Mesodermal cell (in vitro differentiated cells): Measurements from ENCODE around the gene HECA.
"Not testable (repeated sequence)": the region's sequence is repeated elsewhere in the genome, so short reads cannot be mapped to it uniquely, and the experiment has no call there.

Source experiments
- H3K27ac ChIP-seq: 2 replicates; pipeline ENCODE4 v1.7.0; 2013; ENCODE audit warnings: mild to moderate bottlenecking, low read depth, low read length, moderate library complexity; ENCODE audit not compliant: severe bottlenecking
- H3K36me3 ChIP-seq: 2 replicates; pipeline ENCODE4 v1.7.1; 2013; ENCODE audit warnings: mild to moderate bottlenecking, low read length, moderate library complexity; ENCODE audit not compliant: control insufficient read depth, insufficient read depth
- H3K4me1 ChIP-seq: one replicate; pipeline ENCODE4 v1.7.1; 2013; ENCODE audit warnings: mild to moderate bottlenecking, low read length; ENCODE audit not compliant: insufficient read depth, control insufficient read depth, poor library complexity, severe bottlenecking
- H3K4me3 ChIP-seq: 2 replicates; pipeline ENCODE4 v1.7.0; 2013; ENCODE audit warnings: low read length, control low read depth, mild to moderate bottlenecking; ENCODE audit not compliant: insufficient read depth, poor library complexity, severe bottlenecking; ENCODE audit errors: extremely low read depth
- H3K9me3 ChIP-seq: 2 replicates; pipeline ENCODE4 v1.7.1; 2013; ENCODE audit warnings: mild to moderate bottlenecking, low read length, moderate library complexity; ENCODE audit not compliant: control insufficient read depth
- WGBS, 2 experiments: methylation state at CpG; one replicate each; pipeline ENCODE4 v1.1.5; 2013; ENCODE audit warnings: missing lambda C conversion rate in 2 of 2; ENCODE audit not compliant: insufficient coverage in 2 of 2; 5-methylcytosine and 5-hydroxymethylcytosine counted together

Gene HECA

DNA sequence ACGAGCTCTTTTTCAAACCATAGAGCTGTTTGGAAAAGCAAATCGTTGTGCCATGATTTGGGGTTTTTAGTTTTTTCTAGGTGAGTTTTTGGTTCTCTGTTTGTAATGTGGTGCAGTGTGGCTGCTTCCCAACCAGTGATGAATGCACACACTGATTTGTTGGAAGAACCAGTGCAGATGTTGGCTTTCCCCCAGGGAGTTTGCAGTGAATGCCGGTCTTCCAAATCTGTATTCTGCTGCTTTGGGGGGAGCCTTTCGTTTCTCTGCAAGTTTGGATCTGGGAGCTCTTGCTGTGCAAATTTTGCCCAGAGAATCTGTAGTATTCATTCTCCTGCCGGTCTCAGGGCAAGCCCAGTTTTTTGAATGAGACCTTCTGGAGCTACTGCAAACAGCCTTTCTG lies 14.5 kb downstream of the HECA start:
- Histone ChIP-seq H3K9me3 (no peaks in the 10 kb centered on the region), H3K27ac (no peak overlapping the region), H3K4me1 (peaks cover 21% of the 10 kb centered on the region), H3K36me3 (no peaks in the 10 kb centered on the region), H3K4me3 (no peak overlapping the region)
- WGBS, 2 experiments = 81 to 86% methylated on average over 4 to 5 of the region's 5 CpGs

DNA sequence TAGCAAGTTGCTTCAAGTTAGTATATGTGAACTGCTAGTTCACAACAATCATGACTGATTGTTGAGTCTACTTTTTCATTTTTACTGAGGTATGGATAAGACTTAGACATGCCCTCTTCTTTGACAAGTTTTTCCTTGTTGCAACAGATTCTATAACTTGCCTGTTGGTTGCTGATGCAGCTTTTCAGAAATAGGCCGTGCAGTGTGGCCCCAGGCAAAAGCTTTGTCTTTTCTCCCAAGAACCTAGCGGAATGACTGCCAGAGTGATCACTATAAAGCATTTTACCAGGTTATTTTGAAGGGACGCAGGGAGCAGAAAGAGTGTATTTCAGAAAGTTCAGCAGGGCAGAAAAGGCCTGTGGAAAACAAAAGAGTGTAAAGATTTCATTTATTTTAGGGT lies 16.0 kb downstream of the HECA start:
- H3K4me3 ChIP-seq = no peak overlapping the region
- peak overlapping the region; percentile 12 for H3K27ac ChIP-seq
- WGBS, 2 experiments = 74 to 78% methylated on average over 3 of the region's 3 CpGs

DNA sequence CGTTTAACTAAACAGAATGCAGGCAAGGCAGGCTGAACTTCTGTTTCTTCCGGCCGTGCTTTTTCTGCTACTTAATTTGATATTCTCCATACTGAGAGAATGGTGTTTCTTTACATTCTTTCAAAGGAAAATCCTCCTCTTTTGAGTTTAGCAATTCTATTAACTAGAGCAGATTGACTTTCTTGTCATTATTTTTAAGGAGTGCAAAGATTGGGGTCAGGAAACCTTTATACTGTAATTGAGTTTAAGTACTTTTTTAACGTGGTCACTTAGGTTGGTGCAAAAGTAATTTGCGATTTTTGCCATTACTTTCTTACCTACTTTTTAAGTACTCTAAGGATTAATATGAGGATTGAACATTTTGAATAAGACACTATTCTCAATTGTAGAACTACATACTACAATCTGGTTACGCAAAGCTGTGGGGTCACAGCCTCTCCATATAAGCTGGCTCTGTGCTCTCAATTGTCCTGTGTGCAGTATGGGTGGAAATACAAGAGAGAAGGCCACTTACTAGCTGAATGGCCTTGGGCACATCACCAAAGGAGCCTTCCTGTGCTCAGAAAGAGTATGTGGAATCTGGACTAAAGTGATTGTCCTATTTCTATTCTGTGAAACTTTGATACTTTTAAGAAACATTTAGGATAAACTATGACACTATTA lies 16.7 kb downstream of the HECA start:
- Histone ChIP-seq H3K36me3 (no peaks in the 10 kb centered on the region), H3K4me3 (no peak overlapping the region), H3K27ac (no peak overlapping the region), H3K9me3 (no peaks in the 10 kb centered on the region), H3K4me1 (peaks cover 12% of the 10 kb centered on the region)
- WGBS, 2 experiments = no CpG with 5 or more reads among the region's 6 CpGs

More for the DNA sequence above, 16.0 kb downstream of the HECA start:
- Histone ChIP-seq H3K4me1 (peaks cover 15% of the 10 kb centered on the region), H3K36me3 (no peaks in the 10 kb centered on the region), H3K9me3 (no peaks in the 10 kb centered on the region)

DNA sequence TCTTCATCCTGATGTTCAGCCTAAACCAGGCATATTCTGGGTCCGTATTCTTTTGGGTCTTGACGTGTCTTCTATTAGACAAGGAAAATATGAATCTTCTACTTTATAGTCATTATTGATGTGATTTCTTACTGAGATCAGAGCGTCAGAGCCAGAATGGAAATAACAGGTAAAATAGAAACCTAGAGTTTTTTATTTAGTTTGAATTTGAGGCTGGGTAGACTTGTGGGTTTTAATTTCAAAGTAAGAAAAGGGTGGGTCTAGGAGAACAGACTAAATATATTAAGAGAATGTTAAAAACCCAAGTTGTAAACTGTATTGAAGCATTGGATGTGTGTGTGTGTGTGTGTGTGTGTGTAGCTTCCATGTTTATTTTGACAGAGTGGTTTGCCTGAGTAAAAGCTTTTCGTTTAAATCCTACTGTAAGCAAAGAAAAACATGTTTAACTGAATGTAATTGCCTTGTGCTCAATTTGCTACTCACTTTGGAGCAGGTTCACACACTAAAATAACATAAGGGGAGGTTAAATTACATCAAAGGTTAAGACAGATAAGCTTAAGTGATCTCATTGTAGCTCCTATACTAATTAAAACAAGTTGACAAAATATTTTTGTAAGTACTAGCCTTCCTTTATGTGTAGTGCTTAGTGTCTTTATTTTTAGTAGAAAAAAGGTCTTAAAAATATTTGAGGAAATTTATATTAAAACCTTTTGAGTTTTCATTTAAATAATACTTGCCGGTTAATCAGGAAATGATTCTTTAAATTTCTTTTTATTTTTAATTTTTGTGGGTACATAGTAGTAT lies 17.4 kb downstream of the HECA start:
- 0 to 80% methylated on average over 1 of the region's 5 CpGs for WGBS, 2 experiments
- H3K27ac ChIP-seq = no peak overlapping the region
- no peak overlapping the region for H3K4me3 ChIP-seq
- H3K9me3 ChIP-seq = no peaks in the 10 kb centered on the region
- H3K4me1 ChIP-seq = peaks cover 12% of the 10 kb centered on the region
- no peaks in the 10 kb centered on the region for H3K36me3 ChIP-seq

GRCh38 chr6:139152892-139153271 lies 18.0 kb downstream of the HECA start:
- no peak overlapping the region for H3K4me3 ChIP-seq
- no peak overlapping the region for H3K27ac ChIP-seq
- peaks cover 12% of the 10 kb centered on the region for H3K4me1 ChIP-seq
- H3K36me3 ChIP-seq = no peaks in the 10 kb centered on the region
- no peaks in the 10 kb centered on the region for H3K9me3 ChIP-seq
- no CpG with 5 or more reads among the region's 1 CpG for WGBS, 2 experiments

DNA sequence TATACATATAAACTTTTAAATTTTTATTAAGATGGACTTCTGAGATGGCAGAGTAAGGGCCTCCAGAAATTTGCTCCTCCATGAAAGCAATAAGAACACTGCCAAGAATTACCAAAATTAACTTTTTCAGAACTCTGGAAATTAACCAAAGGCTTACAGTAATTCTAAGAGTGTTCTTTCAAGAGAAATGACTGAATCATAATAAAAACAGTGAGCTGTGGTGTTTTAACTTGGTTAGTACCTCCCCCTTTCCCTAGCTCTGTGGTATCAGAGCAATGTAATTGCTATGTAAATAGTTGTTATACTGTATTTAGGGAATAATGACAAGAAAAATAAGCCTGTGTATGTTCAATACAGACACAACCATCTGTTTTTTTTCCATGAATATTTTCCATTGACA lies 19.0 kb downstream of the HECA start:
- H3K27ac ChIP-seq = no peak overlapping the region

GRCh38 chr6:139154881-139155547 lies 20.1 kb downstream of the HECA start:
- no peaks in the 10 kb centered on the region for H3K9me3 ChIP-seq
- H3K36me3 ChIP-seq = no peaks in the 10 kb centered on the region
- H3K4me3 ChIP-seq = no peak overlapping the region
- H3K27ac ChIP-seq = no peak overlapping the region
- WGBS, 2 experiments = 83 to 93% methylated on average over 1 to 6 of the region's 9 CpGs
- H3K4me1 ChIP-seq = peaks cover 12% of the 10 kb centered on the region

More for the DNA sequence above, 19.0 kb downstream of the HECA start:
- Histone ChIP-seq H3K4me1 (peaks cover 12% of the 10 kb centered on the region), H3K9me3 (no peaks in the 10 kb centered on the region), H3K36me3 (no peaks in the 10 kb centered on the region), H3K4me3 (no peak overlapping the region)

DNA sequence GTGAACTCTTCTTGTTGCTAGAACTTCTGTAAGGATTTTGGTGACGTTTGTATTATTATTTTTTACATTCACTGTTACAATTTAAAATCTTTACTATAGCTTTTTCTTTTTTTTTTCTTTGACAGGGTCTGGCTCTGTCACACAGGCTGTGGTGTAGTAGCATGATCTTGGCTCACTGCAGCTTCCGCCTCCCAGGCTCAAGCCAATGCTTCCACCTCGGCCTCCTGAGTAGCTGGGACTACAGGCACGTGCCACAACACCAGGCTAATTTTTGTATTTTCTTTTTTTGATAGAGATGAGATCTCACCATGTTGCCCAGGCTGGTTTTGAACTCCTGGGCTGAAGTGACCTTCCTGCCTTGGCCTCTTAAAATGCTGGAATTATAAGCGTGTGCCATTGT lies 21.2 kb downstream of the HECA start:
- H3K36me3 ChIP-seq = no peaks in the 10 kb centered on the region
- peaks cover 12% of the 10 kb centered on the region for H3K4me1 ChIP-seq
- no peak overlapping the region for H3K4me3 ChIP-seq
- H3K9me3 ChIP-seq = no peaks in the 10 kb centered on the region
- WGBS, 2 experiments = 91 to 100% methylated on average over 3 to 4 of the region's 5 CpGs
- H3K27ac ChIP-seq = no peak overlapping the region

DNA sequence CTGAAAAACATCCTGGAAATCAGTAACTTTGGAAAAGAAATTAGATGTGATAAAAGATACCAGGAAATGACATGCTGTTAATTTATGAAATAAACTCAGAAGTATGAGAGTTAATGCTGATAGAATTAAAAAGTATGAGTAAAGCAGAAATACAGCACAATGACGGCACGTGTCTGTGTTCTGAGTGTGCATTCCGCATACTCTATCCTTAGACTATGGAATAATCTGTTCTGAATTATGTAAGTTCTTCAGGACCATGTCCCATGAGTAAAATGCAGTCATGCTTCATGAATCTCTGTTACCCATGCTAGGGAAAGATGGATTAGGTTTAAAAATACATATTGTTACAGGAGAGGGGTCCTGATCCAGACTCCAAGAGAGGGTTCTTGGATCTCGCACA lies 21.7 kb downstream of the HECA start:
- Histone ChIP-seq H3K27ac (no peak overlapping the region), H3K4me1 (peaks cover 15% of the 10 kb centered on the region), H3K36me3 (no peaks in the 10 kb centered on the region), H3K4me3 (no peak overlapping the region), H3K9me3 (no peaks in the 10 kb centered on the region)
- 91 to 96% methylated on average over 3 of the region's 4 CpGs for WGBS, 2 experiments

- not testable (repeated sequence) for H3K4me3 ChIP-seq, H3K27ac ChIP-seq, H3K36me3 ChIP-seq, H3K9me3 ChIP-seq
- H3K4me1 ChIP-seq = peaks cover 15% of the 10 kb centered on the region
- 80 to 93% methylated on average over 1 to 4 of the region's 5 CpGs for WGBS, 2 experiments
These were observed 22.2 kb downstream of the HECA start for GRCh38 chr6:139157086-139157485.

DNA sequence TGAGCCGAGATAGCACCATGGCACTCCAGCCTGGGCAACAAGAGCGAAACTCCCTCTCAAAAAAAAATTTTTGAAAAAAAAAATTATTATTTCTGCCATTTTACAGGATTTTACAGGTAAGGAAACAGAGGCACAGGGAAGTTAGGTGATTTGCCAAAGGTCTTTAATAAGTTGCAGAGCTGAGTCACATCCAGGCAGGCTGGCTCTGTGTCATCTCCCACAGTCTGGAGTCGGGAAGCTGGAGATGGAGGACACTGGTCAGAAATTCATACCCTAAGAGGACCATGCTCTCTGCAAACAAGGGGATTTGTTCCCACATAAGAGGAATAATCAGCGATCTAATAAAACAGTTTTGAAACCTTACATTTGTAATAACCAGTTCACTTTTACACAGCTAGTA lies 24.1 kb downstream of the HECA start:
- no peak overlapping the region for H3K27ac ChIP-seq
- 86 to 100% methylated on average over 1 of the region's 4 CpGs for WGBS, 2 experiments
- H3K36me3 ChIP-seq = no peaks in the 10 kb centered on the region
- no peak overlapping the region for H3K4me3 ChIP-seq
- H3K4me1 ChIP-seq = peaks cover 9% of the 10 kb centered on the region
- no peaks in the 10 kb centered on the region for H3K9me3 ChIP-seq
